Astrocyte (in vitro differentiated cells and primary cell): ENCODE measurements around the gene METTL26. TPM values are rescaled to one million over a fixed set of nuclear protein-coding genes. Genes with fewer than 3 reads are reported as not detected.
A peak's percentile ranks its signal among the peaks of the same experiment; 100 is the strongest.

Experiments
- DNase-seq: peaks from one replicate; pipeline ENCODE4 v3.0.0-alpha.2; 2010; ENCODE audit warnings: low read depth
- FAIRE-seq: peaks from 2 replicates; lab custom pipeline; 2011; peaks lifted over from hg19 to GRCh38; lab: Jason Lieb, UNC
- H2AFZ ChIP-seq: 2 replicates; pipeline ENCODE4 v1.6.0; 2012; ENCODE audit warnings: low read depth, low read length, inconsistent platforms
- H3K27ac ChIP-seq: 2 replicates; pipeline ENCODE4 v1.5.1; 2011; ENCODE audit warnings: low read depth, low read length, inconsistent platforms
- H3K27me3 ChIP-seq: 2 replicates; pipeline ENCODE4 v1.6.0; 2011; ENCODE audit warnings: low read length, inconsistent platforms; ENCODE audit not compliant: insufficient read depth
- H3K36me3 ChIP-seq: 2 replicates; pipeline ENCODE4 v1.5.1; 2011; ENCODE audit warnings: low read length, inconsistent platforms; ENCODE audit not compliant: insufficient read depth
- H3K4me1 ChIP-seq: 2 replicates; pipeline ENCODE4 v1.5.1; 2011; ENCODE audit warnings: low read length, inconsistent platforms; ENCODE audit not compliant: insufficient read depth
- H3K4me2 ChIP-seq: 2 replicates; pipeline ENCODE4 v1.6.0; 2012; ENCODE audit warnings: low read length, inconsistent platforms
- H3K4me3 ChIP-seq: 2 replicates; pipeline ENCODE4 v1.5.1; 2011; ENCODE audit warnings: low read depth, mild to moderate bottlenecking, low read length, inconsistent platforms; ENCODE audit not compliant: insufficient read depth
- H3K79me2 ChIP-seq: 2 replicates; pipeline ENCODE4 v1.6.0; 2012; ENCODE audit warnings: mild to moderate bottlenecking, low read length, inconsistent platforms; ENCODE audit not compliant: insufficient read depth
- H3K9ac ChIP-seq: 2 replicates; pipeline ENCODE4 v1.6.0; 2012; ENCODE audit warnings: mild to moderate bottlenecking, low read length, inconsistent platforms
- H3K9me3 ChIP-seq: 2 replicates; pipeline ENCODE4 v1.5.1; 2012; ENCODE audit warnings: low read depth, mild to moderate bottlenecking, low read length, inconsistent platforms; ENCODE audit not compliant: insufficient read depth
- H4K20me1 ChIP-seq: 2 replicates; pipeline ENCODE4 v1.6.0; 2012; ENCODE audit warnings: low read length, inconsistent platforms; ENCODE audit not compliant: insufficient read depth
- H3K27ac Mint-ChIP-seq: one replicate; pipeline ENCODE4 v1.8.0; 2021; ENCODE audit warnings: mild to moderate bottlenecking, mixed read lengths; ENCODE audit not compliant: unreplicated experiment
- H3K27me3 Mint-ChIP-seq: one replicate; pipeline ENCODE4 v1.8.0; 2021; ENCODE audit warnings: low read depth, mixed read lengths; ENCODE audit not compliant: unreplicated experiment
- H3K36me3 Mint-ChIP-seq: one replicate; pipeline ENCODE4 v1.8.0; 2021; ENCODE audit warnings: low read depth, mixed read lengths; ENCODE audit not compliant: unreplicated experiment
- H3K4me1 Mint-ChIP-seq: one replicate; pipeline ENCODE4 v1.8.0; 2021; ENCODE audit warnings: low read depth, mixed read lengths; ENCODE audit not compliant: unreplicated experiment
- H3K4me3 Mint-ChIP-seq: one replicate; pipeline ENCODE4 v1.8.0; 2021; ENCODE audit warnings: mild to moderate bottlenecking, moderate library complexity, mixed read lengths; ENCODE audit not compliant: unreplicated experiment
- H3K9me3 Mint-ChIP-seq: one replicate; pipeline ENCODE4 v1.8.0; 2021; ENCODE audit warnings: mild to moderate bottlenecking, mixed read lengths; ENCODE audit not compliant: unreplicated experiment
- CTCF ChIP-seq: IDR thresholded peaks from 2 replicates; pipeline ENCODE4 v1.5.1; 2011; ENCODE audit warnings: low read depth, mild to moderate bottlenecking, inconsistent platforms, low read length, moderate library complexity; ENCODE audit not compliant: insufficient read depth
- EZH2 ChIP-seq: IDR thresholded peaks from 2 replicates; pipeline ENCODE4 v1.6.1; 2012; ENCODE audit warnings: mild to moderate bottlenecking, low read length, inconsistent platforms; ENCODE audit not compliant: insufficient read depth
- total RNA-seq: library from RNA; stranded (reverse); gene quantifications from 2 replicates; pipeline ENCODE4 v1.2.1, GENCODE V29; 2021

METTL26 gene
- total RNA-seq, 1 donor from 2014 or later: 56.4 TPM

- Histone ChIP-seq H3K27ac (no peak overlapping the region), H3K4me2 (no peak overlapping the region), H3K9ac (no peak overlapping the region), H3K4me3 (no peak overlapping the region), H2AFZ (no peak overlapping the region), H3K79me2 (peaks cover 32% of the 10 kb centered on the region), H4K20me1 (peaks cover 39% of the 10 kb centered on the region), H3K4me1 (peaks cover 15% of the 10 kb centered on the region), H3K27me3 (no peaks in the 10 kb centered on the region), H3K36me3 (no peaks in the 10 kb centered on the region), H3K9me3 (no peaks in the 10 kb centered on the region)
- Mint-ChIP-seq H3K27ac (peak overlapping the region; percentile 69), H3K27me3 (no peaks in the 10 kb centered on the region), H3K36me3 (no peaks in the 10 kb centered on the region), H3K4me3 (peak overlapping the region; percentile 90), H3K9me3 (no peaks in the 10 kb centered on the region), H3K4me1 (peaks cover 11% of the 10 kb centered on the region)
- TF ChIP-seq CTCF (no peak), EZH2 (no peak)
- FAIRE-seq (no peak), DNase-seq (no peak)
Measured at GRCh38 chr16:586645-587590, 49.2 kb downstream of the METTL26 start.

GRCh38 chr16:586047-586644 lies 50.0 kb downstream of the METTL26 start:
- TF ChIP-seq EZH2 (no peak), CTCF (no peak)
- no peaks in the 10 kb centered on the region for H3K9me3 ChIP-seq
- peaks cover 13% of the 10 kb centered on the region for H3K4me1 ChIP-seq
- peak overlapping the region; percentile 3 for H3K4me2 ChIP-seq
- peak; percentile 53 for DNase-seq
- H3K4me1 Mint-ChIP-seq: peaks cover 10% of the 10 kb centered on the region
- H2AFZ ChIP-seq: no peak overlapping the region
- H3K27ac Mint-ChIP-seq: no peak overlapping the region
- H3K9me3 Mint-ChIP-seq: no peaks in the 10 kb centered on the region
- no peak for FAIRE-seq
- H3K27me3 ChIP-seq: no peaks in the 10 kb centered on the region
- H3K4me3 ChIP-seq: no peak overlapping the region
- H3K27me3 Mint-ChIP-seq: no peaks in the 10 kb centered on the region
- no peak overlapping the region for H3K4me3 Mint-ChIP-seq
- no peaks in the 10 kb centered on the region for H3K36me3 ChIP-seq
- H3K79me2 ChIP-seq: peaks cover 26% of the 10 kb centered on the region
- H4K20me1 ChIP-seq: peaks cover 33% of the 10 kb centered on the region
- H3K36me3 Mint-ChIP-seq: no peaks in the 10 kb centered on the region
- no peak overlapping the region for H3K9ac ChIP-seq
- H3K27ac ChIP-seq: no peak overlapping the region
